Eye (tissue), 1 donor: ENCODE data around the gene TRPC4AP.

Source experiments
- DNase-seq: peaks from one replicate; pipeline ENCODE4 v3.0.0-alpha.2; 2015

The TRPC4AP gene

DNA sequence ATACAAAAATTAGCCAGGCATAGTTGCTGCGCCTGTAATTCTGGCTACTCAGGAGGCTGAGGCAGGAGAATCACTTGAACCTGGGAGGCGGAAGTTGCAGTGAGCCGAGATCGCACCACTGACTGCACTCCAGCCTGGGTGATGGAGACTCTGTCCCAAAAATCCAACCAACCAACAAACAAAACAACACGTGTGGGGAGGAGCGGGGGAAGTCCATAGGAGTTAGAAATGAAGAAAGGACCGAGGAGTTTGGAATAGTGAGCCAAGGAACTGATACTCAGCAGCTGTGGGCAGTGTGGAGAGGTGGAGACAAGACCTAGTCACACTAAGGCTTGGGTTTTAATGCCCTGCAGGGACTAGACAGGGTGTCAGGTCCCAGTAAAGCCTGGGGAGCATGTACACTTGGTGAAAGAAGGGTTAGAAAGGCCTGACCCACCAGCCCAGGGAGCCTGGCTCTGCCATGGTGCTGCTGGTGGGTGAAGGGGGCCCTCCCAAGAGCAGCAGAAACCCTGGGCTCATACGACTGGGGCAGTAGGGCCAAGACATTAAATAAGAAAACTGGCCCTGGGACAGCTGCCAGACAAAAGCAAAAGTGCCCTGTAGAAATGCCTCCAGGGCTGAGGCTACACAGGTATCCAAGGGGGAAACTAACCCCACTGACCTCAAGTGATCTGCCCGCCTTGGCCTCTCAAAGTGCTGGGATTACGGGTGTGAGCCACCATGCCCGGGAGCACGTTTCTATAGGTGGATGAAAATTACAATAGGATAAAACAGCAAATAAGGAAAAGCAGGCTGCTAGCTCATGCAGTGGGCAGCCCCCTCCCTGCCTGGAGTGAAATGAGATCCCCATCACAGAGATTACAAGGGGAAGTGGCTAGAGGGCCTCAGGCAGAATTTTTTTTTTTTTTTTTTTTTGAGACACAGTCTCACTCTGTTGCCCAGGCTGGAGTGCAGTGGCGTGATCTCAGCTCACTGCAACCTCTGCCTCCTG is 78.9 kb downstream of the TRPC4AP start:
- DNase-seq = no peak

DNA sequence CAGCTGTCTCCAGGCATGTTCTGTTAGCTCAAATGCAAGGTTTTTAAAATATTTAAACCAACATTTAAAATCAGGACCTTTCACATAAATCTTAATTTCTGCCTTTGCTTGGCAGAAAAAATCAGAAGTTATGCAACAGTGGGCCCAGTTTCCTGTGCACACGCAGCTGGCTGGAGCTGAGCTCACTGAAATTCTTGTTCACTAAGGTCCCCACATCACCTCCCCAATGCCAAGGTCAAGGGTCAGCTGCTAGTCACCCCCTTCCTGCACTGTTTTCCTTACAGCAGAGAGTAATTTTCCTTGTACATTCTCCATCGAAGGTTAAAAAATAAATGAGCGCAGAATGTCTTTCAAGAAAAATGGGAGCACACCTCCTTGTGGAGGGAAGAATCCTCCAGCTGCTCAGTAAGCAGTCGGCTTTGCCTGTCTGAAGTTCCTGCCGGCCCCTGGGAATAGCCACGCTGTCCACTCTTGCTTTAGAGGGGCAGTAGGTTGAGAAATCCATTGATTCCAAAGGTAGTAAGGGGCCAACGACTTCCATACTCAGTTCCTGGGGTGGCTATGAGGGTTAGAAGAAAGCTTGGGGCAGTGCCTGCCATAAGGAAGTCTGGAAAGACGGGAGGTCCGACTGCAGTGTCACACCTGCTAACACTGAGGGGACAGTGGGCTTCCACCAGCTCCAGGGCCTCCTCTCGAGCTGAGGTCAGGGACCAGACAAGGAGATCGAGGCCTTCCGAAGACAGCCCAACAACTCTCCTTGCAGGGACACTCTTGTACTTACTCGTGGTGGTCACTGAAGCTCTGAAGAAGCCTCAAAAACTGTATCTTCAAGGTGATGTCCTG is 80.2 kb downstream of the TRPC4AP start:
- DNase-seq = no peak

GRCh38 chr20:35011589-35012226 is 80.9 kb downstream of the TRPC4AP start:
- DNase-seq = no peak

GRCh38 chr20:35010405-35011192 is 82.0 kb downstream of the TRPC4AP start:
- no peak for DNase-seq

DNA sequence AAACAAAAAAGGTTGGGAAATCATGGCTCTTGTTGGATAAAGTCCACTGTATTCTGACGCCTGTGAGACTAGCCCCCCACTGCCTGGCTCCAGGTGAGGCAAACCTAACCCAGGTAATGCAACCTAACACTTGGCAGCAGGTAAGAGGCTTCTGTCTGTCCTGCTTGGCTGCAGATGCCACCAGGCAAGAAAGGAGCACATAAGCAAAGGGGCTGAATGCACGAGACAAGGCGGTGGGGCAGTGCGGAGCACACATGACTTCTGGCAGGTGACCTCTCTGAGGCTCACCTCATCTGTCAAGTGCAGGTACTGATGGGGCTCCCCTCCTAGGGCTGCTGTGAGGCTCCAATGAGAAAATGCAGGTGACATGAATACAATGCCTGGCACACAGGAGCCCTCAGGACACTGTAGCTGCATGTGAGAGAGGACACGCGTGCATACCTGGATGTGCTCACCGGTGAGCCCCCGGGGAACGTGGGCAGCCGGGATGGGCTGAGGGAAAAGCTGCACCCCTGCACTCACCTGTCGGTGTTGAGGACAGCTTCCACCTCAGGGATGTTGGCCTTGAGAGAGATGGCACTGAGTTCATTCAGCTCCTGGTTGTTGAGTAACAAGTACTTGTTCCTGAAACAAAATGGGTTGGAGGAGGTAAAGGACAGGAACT is 82.8 kb downstream of the TRPC4AP start:
- DNase-seq = no peak

GRCh38 chr20:35008411-35009342 is 83.9 kb downstream of the TRPC4AP start:
- DNase-seq = no peak

DNA sequence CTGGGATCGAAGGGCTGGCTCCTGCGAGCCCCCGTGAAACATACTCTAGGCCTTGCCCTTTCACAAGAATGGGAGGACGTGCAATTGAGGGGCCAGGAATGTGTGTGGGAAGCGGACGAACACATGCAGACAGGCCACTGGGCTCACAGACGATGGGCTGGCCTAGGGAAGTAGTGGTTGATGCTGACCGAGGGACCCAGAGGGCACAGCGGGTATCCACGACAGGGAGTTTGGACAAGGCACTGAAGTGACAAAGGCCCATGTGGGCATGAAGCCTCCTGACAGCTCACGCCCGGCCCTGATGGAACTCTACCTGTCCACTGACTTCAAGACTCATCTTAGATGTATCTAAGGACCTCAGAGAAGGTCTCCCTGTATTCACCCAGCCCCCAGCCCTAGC is 84.7 kb downstream of the TRPC4AP start:
- DNase-seq = no peak

- DNase-seq = no peak
Measured at GRCh38 chr20:35007413-35007812, 85.2 kb downstream of the TRPC4AP start.

- DNase-seq = no peak
Measured at GRCh38 chr20:35006531-35006971, 86.1 kb downstream of the TRPC4AP start.

- DNase-seq = no peak
Measured at GRCh38 chr20:35006009-35006408, 86.6 kb downstream of the TRPC4AP start.

- DNase-seq = no peak
Measured at GRCh38 chr20:35005463-35005961, 87.1 kb downstream of the TRPC4AP start.

DNA sequence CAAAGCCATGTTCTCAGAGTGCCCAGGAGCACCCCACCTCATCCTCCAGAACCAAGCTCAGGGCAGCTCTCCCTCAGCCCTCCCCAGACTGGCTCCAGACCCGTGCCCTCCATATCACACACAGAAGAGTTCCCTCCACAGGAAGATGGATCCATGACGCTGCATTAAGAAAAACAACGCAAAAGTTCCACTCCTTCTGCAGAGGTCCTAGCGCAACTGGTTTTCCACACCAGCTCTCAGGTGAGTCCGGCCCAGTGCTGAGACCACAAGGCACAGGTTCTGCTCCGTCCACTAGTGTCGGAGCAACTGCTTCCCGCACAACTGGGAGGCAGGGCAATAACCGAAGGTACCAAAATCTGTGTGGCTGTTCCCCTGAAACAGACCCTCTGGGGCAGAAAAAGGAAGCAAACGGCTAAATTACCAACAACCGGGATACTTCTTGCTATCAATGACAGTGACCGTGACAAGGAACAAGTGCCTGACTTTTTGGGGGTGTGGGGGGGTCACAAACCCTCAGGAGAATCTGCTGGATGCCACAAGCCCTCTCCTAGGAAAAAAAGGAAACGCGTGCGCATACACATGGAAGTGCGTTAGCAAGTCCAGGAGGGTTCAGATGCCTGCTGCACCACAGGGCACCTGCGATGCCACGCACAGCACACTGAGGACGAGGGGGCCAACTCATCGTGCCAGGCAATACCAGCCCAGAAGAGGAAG is 87.7 kb downstream of the TRPC4AP start:
- DNase-seq = no peak

- DNase-seq = no peak
Measured at GRCh38 chr20:35004051-35004725, 88.4 kb downstream of the TRPC4AP start.

DNA sequence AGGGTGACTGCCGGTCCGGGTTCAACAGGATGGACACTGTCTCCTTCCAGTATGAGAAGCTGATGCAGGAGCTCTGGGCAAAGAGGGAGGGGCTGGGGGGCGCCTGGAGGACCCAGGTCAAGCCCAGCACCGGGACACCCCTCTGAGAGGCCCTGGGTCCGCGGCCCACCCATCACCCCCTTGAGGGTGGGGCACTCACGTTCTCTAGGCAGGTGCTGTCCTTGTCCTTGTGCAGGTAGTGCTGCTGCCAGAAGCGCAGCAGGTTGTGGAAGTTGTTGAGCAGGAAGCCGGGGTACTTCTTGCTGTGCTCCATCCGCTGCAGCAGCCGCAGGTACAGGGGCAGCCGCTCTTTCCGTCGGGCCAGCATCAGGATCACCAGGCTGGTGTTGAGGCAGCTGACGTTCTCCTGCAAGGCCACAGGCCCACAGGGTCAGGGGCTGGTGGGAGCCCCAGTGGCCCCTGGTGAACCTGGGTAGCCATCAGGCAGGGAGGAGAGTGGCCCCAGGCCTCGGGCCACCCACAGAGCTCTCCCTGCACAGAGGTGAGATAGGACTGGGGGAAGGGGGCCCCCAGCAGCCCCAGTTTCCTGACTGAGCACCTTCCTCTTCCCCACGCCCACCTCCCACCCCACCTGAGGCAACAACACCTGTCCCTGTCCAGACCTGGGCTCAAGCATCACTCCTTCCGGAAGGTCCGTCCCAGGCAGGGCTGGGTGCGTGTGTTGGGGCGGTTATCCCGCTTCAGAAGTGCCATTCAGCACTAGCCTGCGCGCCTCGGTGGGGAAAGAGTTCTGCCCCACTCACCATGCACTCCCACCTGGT is 89.2 kb downstream of the TRPC4AP start:
- DNase-seq = no peak

GRCh38 chr20:35002426-35003210 is 90.0 kb downstream of the TRPC4AP start:
- DNase-seq = no peak

DNA sequence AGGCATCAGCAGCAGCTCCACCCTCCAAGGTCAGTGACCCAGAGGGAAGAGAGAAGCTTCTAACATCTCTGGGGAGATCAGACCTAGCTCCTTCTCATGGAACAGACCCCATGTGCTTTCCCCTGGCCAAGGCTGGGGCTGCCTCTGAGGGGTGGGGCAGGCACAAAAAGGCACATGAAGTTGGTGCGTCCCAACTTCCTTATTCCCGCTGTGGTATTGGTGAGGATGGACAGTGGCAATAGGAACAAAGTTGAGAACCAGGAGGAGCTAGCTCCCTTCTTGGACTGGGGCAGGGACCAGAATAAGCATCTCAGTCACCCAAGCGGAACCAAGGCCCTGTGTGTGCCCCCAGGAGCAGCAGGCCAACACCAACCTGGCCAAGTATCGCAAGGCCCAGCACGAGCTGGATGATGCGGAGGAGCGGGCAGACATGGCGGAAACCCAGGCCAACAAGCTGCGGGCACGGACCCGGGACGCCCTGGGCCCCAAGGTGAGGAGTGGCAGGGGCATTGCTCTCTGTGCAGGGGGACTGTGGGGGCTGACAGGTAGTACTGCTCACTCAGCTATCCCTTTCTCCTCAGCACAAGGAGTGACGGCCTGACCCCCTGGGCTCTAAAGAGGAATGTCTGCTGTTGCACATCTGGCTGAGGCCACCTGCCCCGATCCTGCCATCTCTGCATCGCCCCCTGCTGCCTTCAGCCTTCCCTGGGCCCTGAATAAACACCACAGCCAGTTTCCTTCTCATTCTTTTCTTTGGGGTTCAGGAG is 90.8 kb downstream of the TRPC4AP start:
- no peak for DNase-seq
